IMR-90 (cell line): Measurements from ENCODE around the gene TBCEL.

Source experiments
- CEBPB ChIP-seq: IDR thresholded peaks from 2 replicates; pipeline ENCODE4 v1.6.1; 2012; ENCODE audit warnings: low read depth, low read length, improper control_type of control experiment
- CTCF ChIP-seq: conservative IDR thresholded peaks from 2 replicates; pipeline ENCODE4 v1.5.1; 2012; ENCODE audit warnings: mild to moderate bottlenecking, low read depth, low read length, improper control_type of control experiment
- ELK1 ChIP-seq: fragments of 150-350 bp; IDR thresholded peaks from 2 replicates; pipeline ENCODE4 v1.6.1; 2016; ENCODE audit warnings: low read depth, mild to moderate bottlenecking, low read length, moderate library complexity, borderline replicate concordance
- MXI1 ChIP-seq: IDR thresholded peaks from 2 replicates; pipeline ENCODE4 v1.6.1; 2012; ENCODE audit warnings: low read depth, mild to moderate bottlenecking, low read length, moderate library complexity, borderline replicate concordance
- NFE2L2 ChIP-seq: fragments of 150-350 bp; IDR thresholded peaks from 2 replicates; pipeline ENCODE4 v1.6.1; 2016; ENCODE audit warnings: low read depth, mild to moderate bottlenecking, low read length
- POLR2A ChIP-seq: IDR thresholded peaks from 2 replicates; pipeline ENCODE4 v1.6.1; 2012; ENCODE audit warnings: mild to moderate bottlenecking, low read depth, low read length
- RCOR1 ChIP-seq: IDR thresholded peaks from 2 replicates; pipeline ENCODE4 v1.6.1; 2012; ENCODE audit warnings: mild to moderate bottlenecking, low read length, improper control_type of control experiment; ENCODE audit not compliant: insufficient replicate concordance
- USF2 ChIP-seq: fragments of 150-350 bp; IDR thresholded peaks from 2 replicates; pipeline ENCODE4 v1.6.1; 2017; ENCODE audit warnings: mild to moderate bottlenecking, antibody characterized with exemption, low read length, low read depth

- TF ChIP-seq POLR2A (no peak), ELK1 (no peak), CTCF (no peak), RCOR1 (no peak), NFE2L2 (no peak), MXI1 (no peak), CEBPB (no peak), USF2 (no peak)
Measured at GRCh38 chr11:120974965-120975364, 48.9 kb upstream of the TBCEL start.
